ENCODE measurements around the gene TAF1L. TPM values are rescaled to one million over a fixed set of nuclear protein-coding genes. Genes with fewer than 3 reads are reported as not detected.

TAF1L gene, protein sequence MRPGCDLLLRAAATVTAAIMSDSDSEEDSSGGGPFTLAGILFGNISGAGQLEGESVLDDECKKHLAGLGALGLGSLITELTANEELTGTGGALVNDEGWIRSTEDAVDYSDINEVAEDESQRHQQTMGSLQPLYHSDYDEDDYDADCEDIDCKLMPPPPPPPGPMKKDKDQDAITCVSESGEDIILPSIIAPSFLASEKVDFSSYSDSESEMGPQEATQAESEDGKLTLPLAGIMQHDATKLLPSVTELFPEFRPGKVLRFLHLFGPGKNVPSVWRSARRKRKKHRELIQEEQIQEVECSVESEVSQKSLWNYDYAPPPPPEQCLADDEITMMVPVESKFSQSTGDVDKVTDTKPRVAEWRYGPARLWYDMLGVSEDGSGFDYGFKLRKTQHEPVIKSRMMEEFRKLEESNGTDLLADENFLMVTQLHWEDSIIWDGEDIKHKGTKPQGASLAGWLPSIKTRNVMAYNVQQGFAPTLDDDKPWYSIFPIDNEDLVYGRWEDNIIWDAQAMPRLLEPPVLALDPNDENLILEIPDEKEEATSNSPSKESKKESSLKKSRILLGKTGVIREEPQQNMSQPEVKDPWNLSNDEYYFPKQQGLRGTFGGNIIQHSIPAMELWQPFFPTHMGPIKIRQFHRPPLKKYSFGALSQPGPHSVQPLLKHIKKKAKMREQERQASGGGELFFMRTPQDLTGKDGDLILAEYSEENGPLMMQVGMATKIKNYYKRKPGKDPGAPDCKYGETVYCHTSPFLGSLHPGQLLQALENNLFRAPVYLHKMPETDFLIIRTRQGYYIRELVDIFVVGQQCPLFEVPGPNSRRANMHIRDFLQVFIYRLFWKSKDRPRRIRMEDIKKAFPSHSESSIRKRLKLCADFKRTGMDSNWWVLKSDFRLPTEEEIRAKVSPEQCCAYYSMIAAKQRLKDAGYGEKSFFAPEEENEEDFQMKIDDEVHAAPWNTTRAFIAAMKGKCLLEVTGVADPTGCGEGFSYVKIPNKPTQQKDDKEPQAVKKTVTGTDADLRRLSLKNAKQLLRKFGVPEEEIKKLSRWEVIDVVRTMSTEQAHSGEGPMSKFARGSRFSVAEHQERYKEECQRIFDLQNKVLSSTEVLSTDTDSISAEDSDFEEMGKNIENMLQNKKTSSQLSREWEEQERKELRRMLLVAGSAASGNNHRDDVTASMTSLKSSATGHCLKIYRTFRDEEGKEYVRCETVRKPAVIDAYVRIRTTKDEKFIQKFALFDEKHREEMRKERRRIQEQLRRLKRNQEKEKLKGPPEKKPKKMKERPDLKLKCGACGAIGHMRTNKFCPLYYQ (N-terminal part only)
- total RNA-seq = under 1 TPM in 1 of 2 donors, not detected in 1; 0.06 TPM
- polyA plus RNA-seq = under 1 TPM in 1 of 2 donors, not detected in 1; 0.13 TPM
- long read RNA-seq, donor 1 = 0 reads
- long read RNA-seq, donor 2 = 0 reads

- WGBS, 2 donors = 94% methylated on average over 19 to 23 of the region's 23 CpGs
- H3K36me3 ChIP-seq (ENCODE audit: control insufficient read depth in 1 of 2, insufficient read depth in 2 of 2, low read length in 1 of 2) = no peaks in the 10 kb centered on the region
- no peak for ATAC-seq (ENCODE audit: low FRiP score)
- no peaks in the 10 kb centered on the region for H3K27me3 ChIP-seq (ENCODE audit: control insufficient read depth in 1 of 2, insufficient read depth in 2 of 2, low read length in 1 of 2)
- no peak within 1 kb of the TSS for H3K27ac ChIP-seq (ENCODE audit: low read depth in 1 of 2, low read length in 2 of 2)
- intact Hi-C loops (cut with DNase I) = no loop called here
- H3K9me3 ChIP-seq (ENCODE audit: control insufficient read depth, low read length) = peaks cover 2% of the 10 kb centered on the region
- no peak for DNase-seq
- no peak within 1 kb of the TSS for H3K4me3 ChIP-seq (ENCODE audit: low read length in 2 of 2)
- H3K4me1 ChIP-seq (ENCODE audit: control insufficient read depth in 1 of 2, insufficient read depth in 2 of 2, low read length in 2 of 2) = no peaks in the 10 kb centered on the region
These were observed at the start of gene TAF1L for GRCh38 chr9:32635362-32635761. TSS of gene TAF1L (minus strand) at chr9:32635669. CDS start at chr9:32635579, 90 bp downstream.

GRCh38 chr9:32681751-32682150 lies 46.3 kb upstream of the TAF1L start:
- Histone ChIP-seq H3K4me1 (ENCODE audit: control insufficient read depth in 1 of 2, insufficient read depth in 2 of 2, low read length in 2 of 2) (no peaks in the 10 kb centered on the region), H3K27ac (ENCODE audit: low read depth in 1 of 2, low read length in 2 of 2) (no peak overlapping the region), H3K4me3 (ENCODE audit: low read length in 2 of 2) (no peak overlapping the region), H3K9me3 (ENCODE audit: control insufficient read depth, low read length) (peaks cover 8% of the 10 kb centered on the region), H3K27me3 (ENCODE audit: control insufficient read depth in 1 of 2, insufficient read depth in 2 of 2, low read length in 1 of 2) (no peaks in the 10 kb centered on the region), H3K36me3 (ENCODE audit: control insufficient read depth in 1 of 2, insufficient read depth in 2 of 2, low read length in 1 of 2) (no peaks in the 10 kb centered on the region)
- WGBS, 2 donors = 83 to 94% methylated on average over 1 of the region's 1 CpG
- no peak for DNase-seq
- no peak for ATAC-seq (ENCODE audit: low FRiP score)
- intact Hi-C loops (cut with DNase I) = no loop called here

- WGBS, 2 donors = 60 to 76% methylated on average over 1 of the region's 1 CpG
- Histone ChIP-seq H3K4me1 (ENCODE audit: control insufficient read depth in 1 of 2, insufficient read depth in 2 of 2, low read length in 2 of 2) (no peaks in the 10 kb centered on the region), H3K4me3 (ENCODE audit: low read length in 2 of 2) (no peak overlapping the region), H3K9me3 (ENCODE audit: control insufficient read depth, low read length) (peaks cover 2% of the 10 kb centered on the region), H3K27ac (ENCODE audit: low read depth in 1 of 2, low read length in 2 of 2) (no peak overlapping the region), H3K27me3 (ENCODE audit: control insufficient read depth in 1 of 2, insufficient read depth in 2 of 2, low read length in 1 of 2) (no peaks in the 10 kb centered on the region), H3K36me3 (ENCODE audit: control insufficient read depth in 1 of 2, insufficient read depth in 2 of 2, low read length in 1 of 2) (no peaks in the 10 kb centered on the region)
- no peak for DNase-seq
- intact Hi-C loops (cut with DNase I) = no loop called here
- ATAC-seq (ENCODE audit: low FRiP score) = no peak
These were observed 42.5 kb upstream of the TAF1L start for GRCh38 chr9:32677931-32678330.

DNA sequence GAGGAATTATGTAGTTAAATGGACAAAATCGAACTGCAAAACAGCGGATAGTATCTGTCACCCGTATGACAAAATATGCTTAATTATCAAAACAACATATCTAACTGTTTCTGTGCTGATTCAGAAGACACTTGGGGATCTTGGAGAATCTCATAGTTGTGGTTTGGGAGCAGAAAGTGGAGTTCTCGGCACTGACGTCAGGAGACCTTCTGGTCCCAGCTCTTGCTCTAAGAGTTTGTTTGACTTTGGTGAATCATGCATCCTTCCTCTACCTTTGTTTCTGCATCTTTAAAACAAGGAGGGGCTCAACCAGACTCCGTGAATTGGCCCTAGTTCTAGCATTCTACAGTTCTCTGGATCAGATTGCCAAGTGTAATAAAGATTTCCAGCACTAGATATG lies 37.0 kb upstream of the TAF1L start:
- H3K4me3 ChIP-seq (ENCODE audit: low read length in 2 of 2) = no peak overlapping the region
- DNase-seq = no peak
- no peaks in the 10 kb centered on the region for H3K9me3 ChIP-seq (ENCODE audit: control insufficient read depth, low read length)
- 80 to 82% methylated on average over 6 of the region's 6 CpGs for WGBS, 2 donors
- ATAC-seq (ENCODE audit: low FRiP score) = no peak
- H3K36me3 ChIP-seq (ENCODE audit: control insufficient read depth in 1 of 2, insufficient read depth in 2 of 2, low read length in 1 of 2) = no peaks in the 10 kb centered on the region
- H3K4me1 ChIP-seq (ENCODE audit: control insufficient read depth in 1 of 2, insufficient read depth in 2 of 2, low read length in 2 of 2) = no peaks in the 10 kb centered on the region
- intact Hi-C loops (cut with DNase I) = no loop called here
- no peaks in the 10 kb centered on the region for H3K27me3 ChIP-seq (ENCODE audit: control insufficient read depth in 1 of 2, insufficient read depth in 2 of 2, low read length in 1 of 2)
- no peak overlapping the region for H3K27ac ChIP-seq (ENCODE audit: low read depth in 1 of 2, low read length in 2 of 2)

GRCh38 chr9:32671333-32671732 lies 35.9 kb upstream of the TAF1L start:
- no peak overlapping the region for H3K4me3 ChIP-seq (ENCODE audit: low read length in 2 of 2)

DNA sequence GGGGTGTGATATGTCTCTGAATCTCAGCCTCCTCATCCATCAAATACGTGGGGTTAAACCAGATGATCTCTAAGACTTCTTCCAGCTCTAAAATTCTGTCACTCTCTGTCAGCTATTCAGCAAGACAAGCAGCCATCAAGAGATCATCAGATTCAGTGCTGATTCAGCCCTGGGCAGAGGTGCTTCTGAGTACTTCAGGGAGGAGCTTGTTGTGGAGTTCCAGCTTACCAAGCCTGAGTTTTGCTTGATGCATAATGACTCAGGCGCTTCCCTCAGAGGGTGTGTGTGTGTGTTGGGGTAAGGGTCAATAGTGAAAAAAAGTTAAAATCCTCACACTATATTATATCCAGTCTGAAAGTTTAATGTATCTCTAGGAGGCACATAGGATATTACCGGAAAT lies 29.6 kb upstream of the TAF1L start:
- Histone ChIP-seq H3K4me1 (ENCODE audit: control insufficient read depth in 1 of 2, insufficient read depth in 2 of 2, low read length in 2 of 2) (no peaks in the 10 kb centered on the region), H3K27ac (ENCODE audit: low read depth in 1 of 2, low read length in 2 of 2) (no peak overlapping the region), H3K4me3 (ENCODE audit: low read length in 2 of 2) (no peak overlapping the region), H3K27me3 (ENCODE audit: control insufficient read depth in 1 of 2, insufficient read depth in 2 of 2, low read length in 1 of 2) (no peaks in the 10 kb centered on the region), H3K36me3 (ENCODE audit: control insufficient read depth in 1 of 2, insufficient read depth in 2 of 2, low read length in 1 of 2) (no peaks in the 10 kb centered on the region), H3K9me3 (ENCODE audit: control insufficient read depth, low read length) (no peaks in the 10 kb centered on the region)
- no peak for DNase-seq
- intact Hi-C loops (cut with DNase I) = no loop called here
- 65 to 69% methylated on average over 3 of the region's 3 CpGs for WGBS, 2 donors
- ATAC-seq (ENCODE audit: low FRiP score) = no peak

More at GRCh38 chr9:32671333-32671732, 35.9 kb upstream of the TAF1L start:
- intact Hi-C loops (cut with DNase I) = no loop called here
- DNase-seq (no peak), ATAC-seq (ENCODE audit: low FRiP score) (no peak)
- no peaks in the 10 kb centered on the region for H3K9me3 ChIP-seq (ENCODE audit: control insufficient read depth, low read length)
- no peak overlapping the region for H3K27ac ChIP-seq (ENCODE audit: low read depth in 1 of 2, low read length in 2 of 2)
- no peaks in the 10 kb centered on the region for H3K36me3 ChIP-seq (ENCODE audit: control insufficient read depth in 1 of 2, insufficient read depth in 2 of 2, low read length in 1 of 2)
- no peaks in the 10 kb centered on the region for H3K27me3 ChIP-seq (ENCODE audit: control insufficient read depth in 1 of 2, insufficient read depth in 2 of 2, low read length in 1 of 2)
- no peaks in the 10 kb centered on the region for H3K4me1 ChIP-seq (ENCODE audit: control insufficient read depth in 1 of 2, insufficient read depth in 2 of 2, low read length in 2 of 2)
- 72 to 88% methylated on average over 1 of the region's 1 CpG for WGBS, 2 donors

DNA sequence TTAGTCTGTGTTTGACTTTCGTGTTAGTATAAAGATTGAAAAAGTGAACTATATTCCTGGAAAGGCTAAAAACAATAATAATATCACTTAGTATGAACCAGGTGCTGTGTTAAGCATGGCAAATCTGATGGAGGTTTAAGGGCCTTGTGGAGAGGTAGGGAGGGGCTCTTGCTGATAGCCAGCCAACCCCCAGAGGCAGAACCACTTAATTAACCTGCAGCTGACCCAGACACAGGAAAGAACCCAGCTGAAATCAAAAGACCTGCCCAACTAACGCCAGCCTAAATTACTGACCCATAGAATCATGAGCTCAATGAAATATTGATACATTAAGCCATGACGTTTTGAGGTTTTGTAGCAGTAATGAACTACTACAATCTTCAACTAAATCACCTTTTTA lies 28.3 kb upstream of the TAF1L start:
- H3K9me3 ChIP-seq (ENCODE audit: control insufficient read depth, low read length) = peaks cover 1% of the 10 kb centered on the region
- no peaks in the 10 kb centered on the region for H3K27me3 ChIP-seq (ENCODE audit: control insufficient read depth in 1 of 2, insufficient read depth in 2 of 2, low read length in 1 of 2)
- DNase-seq = no peak
- H3K36me3 ChIP-seq (ENCODE audit: control insufficient read depth in 1 of 2, insufficient read depth in 2 of 2, low read length in 1 of 2) = no peaks in the 10 kb centered on the region
- no peak overlapping the region for H3K4me3 ChIP-seq (ENCODE audit: low read length in 2 of 2)
- H3K4me1 ChIP-seq (ENCODE audit: control insufficient read depth in 1 of 2, insufficient read depth in 2 of 2, low read length in 2 of 2) = no peaks in the 10 kb centered on the region
- intact Hi-C loops (cut with DNase I) = no loop called here
- ATAC-seq (ENCODE audit: low FRiP score) = no peak
- no peak overlapping the region for H3K27ac ChIP-seq (ENCODE audit: low read depth in 1 of 2, low read length in 2 of 2)
- WGBS, 2 donors = 49% methylated on average over 3 of the region's 3 CpGs

DNA sequence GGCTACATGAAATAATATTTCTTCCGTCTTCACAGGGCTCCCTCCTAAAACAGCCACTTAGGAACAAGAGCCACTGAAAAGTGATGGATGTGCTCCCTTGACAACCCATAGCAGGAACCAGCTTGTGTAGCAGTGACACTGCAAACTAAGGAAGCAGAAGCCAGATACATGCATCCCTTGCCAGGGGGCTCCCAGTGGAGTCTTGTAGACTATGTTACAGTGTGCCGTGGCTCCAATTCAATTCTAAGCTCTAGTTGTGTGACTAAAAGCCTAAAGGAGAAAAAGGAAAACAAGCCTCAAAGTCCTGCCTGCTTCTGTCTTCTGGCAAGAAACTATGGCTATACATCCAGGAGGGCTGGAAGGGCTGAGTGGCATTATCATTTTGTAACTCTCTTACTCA lies 12.2 kb upstream of the TAF1L start:
- DNase-seq = no peak
- Histone ChIP-seq H3K36me3 (ENCODE audit: control insufficient read depth in 1 of 2, insufficient read depth in 2 of 2, low read length in 1 of 2) (no peaks in the 10 kb centered on the region), H3K27ac (ENCODE audit: low read depth in 1 of 2, low read length in 2 of 2) (no peak overlapping the region), H3K4me1 (ENCODE audit: control insufficient read depth in 1 of 2, insufficient read depth in 2 of 2, low read length in 2 of 2) (no peaks in the 10 kb centered on the region), H3K4me3 (ENCODE audit: low read length in 2 of 2) (no peak overlapping the region), H3K27me3 (ENCODE audit: control insufficient read depth in 1 of 2, insufficient read depth in 2 of 2, low read length in 1 of 2) (no peaks in the 10 kb centered on the region), H3K9me3 (ENCODE audit: control insufficient read depth, low read length) (peaks cover 2% of the 10 kb centered on the region)
- WGBS, 2 donors = 55 to 72% methylated on average over 2 of the region's 2 CpGs
- no peak for ATAC-seq (ENCODE audit: low FRiP score)
- intact Hi-C loops (cut with DNase I) = no loop called here

Measured in aorta (tissue), 5 donors.